G401 (cell line): ENCODE measurements around the gene DNAAF1. TPM values are rescaled to one million over a fixed set of nuclear protein-coding genes. Genes with fewer than 3 reads are reported as not detected.
"Not testable (repeated sequence)": the region's sequence is repeated elsewhere in the genome, so short reads cannot be mapped to it uniquely, and the experiment has no call there.

Experiments
- DNase-seq: peaks from one replicate; pipeline ENCODE4 v3.0.0-alpha.2; 2015; ENCODE audit warnings: low spot score
- in situ Hi-C: cut with HindIII; loops from 2 replicates; pipeline ENCODE4 v1.10.0; 2016; ENCODE audit warnings: low sequenced_read_pairs, mixed read lengths
- total RNA-seq: library from RNA; depleted of rRNA; stranded (reverse); fragments of >200 nt; shearing (Covaris generic); gene quantifications from 2 replicates; pipeline ENCODE4 v1.2.3, GENCODE V29; 2014

DNAAF1 gene
- total RNA-seq, 1 experiment from 2014 or later = not detected

DNA sequence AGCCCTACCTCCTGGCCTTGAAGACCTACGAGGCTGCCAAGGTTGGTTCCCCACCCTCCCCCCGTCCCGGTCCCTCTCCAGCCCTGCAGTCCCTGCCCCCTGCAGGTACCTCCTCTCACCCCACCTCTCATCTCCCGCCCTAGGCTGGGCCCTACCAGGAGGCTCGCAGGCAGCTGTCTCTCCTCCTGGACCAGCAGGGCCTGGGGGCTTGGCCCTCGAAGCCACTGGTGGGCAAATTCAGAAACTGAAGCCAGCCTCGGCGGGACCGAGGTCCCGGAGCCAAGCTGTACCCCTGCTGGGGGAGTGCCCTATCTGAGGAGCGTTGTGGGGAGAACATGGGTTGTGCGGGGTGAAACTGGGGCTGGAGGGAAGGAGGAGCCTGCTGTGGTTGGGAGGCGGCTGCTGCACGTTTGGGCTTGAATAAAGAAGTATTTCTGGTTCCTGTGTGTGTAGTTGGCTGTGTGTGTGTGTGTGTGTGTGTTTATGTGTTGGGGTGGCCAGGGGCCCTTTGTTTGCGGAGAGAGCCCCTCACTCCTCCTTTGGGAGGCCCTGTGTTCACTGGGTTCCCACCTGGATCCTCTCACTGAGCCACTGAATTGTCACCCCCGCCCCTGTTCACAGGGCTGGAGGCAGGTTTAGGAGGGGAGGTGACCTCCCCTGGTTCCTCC lies 51.8 kb downstream of the DNAAF1 start:
- DNase-seq = no peak
- in situ Hi-C loops = no loop called here

DNA sequence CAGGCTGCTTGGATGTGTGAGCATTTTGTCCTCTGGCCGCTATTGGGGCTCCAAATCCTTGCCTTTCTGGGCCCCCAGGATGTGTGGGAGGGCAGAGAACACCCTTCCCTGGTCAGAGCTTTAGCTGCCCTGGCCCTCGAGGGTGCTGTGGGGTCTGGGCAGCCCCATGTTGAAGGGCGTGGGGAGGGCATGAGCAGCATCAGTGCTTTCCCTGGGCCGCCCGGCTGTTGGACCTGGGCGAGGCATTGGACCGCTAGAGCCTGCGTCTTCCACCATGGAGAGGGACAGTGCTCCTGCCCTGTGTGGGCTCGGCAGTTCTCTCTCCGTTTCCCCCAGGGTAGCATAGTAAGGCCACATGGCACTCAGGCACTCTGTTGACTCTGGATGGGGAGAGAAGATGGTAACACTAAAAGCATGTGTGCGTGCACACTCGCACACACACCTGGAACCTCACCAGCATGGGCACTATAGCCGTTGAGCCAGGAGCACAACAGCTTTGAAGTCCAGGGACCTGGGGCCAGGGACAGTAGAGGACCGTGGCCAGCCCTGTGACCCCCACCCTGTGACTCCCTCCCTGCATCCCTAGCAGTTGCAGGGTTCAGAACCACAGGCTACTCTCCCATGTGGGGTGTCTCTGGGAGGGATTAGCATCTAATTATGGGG lies 52.5 kb downstream of the DNAAF1 start:
- DNase-seq = no peak
- in situ Hi-C loops = no loop called here

DNA sequence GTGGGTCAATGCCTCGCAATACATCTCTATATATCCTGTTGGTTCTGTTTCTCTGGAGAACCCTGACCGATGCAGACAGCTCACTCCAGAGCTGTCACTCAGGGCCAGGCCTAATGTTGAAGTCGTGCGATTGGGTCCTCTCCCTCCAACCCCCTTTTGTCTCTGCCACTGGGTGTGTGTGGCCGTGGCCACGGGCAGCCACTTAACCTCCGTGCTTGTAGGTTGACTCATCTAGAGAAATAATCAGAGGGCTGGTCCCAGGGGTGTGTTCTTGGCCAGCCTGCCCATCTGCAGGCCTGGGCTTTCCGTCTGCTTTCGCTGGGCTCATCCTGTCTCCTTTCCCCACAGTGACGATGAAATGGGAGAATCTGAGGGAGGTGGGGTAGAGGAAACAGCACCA lies 53.3 kb downstream of the DNAAF1 start:
- in situ Hi-C loops = no loop called here

DNA sequence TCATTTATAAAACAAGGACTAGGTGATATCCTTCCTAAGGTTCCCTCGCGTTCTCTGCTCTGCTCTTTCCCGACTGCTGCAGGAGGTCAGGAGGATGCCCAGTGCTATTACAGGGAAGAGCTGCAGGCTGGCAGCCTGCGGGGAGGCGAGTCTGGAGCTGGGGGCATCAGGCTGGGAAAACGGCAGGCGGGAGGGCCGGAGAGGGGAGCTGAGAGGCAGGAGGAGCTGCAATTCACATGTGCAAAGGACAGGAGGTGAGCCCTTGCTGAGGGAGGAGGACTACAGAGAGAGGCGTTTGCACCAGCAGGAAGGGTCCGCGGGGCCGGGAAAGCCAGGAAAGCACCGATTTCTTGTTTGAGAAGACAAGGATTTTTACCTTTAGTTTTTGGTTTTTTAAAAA lies 54.0 kb downstream of the DNAAF1 start:
- no peak for DNase-seq
- in situ Hi-C loops = no loop called here

More for the DNA sequence above, 53.3 kb downstream of the DNAAF1 start:
- no peak for DNase-seq

DNA sequence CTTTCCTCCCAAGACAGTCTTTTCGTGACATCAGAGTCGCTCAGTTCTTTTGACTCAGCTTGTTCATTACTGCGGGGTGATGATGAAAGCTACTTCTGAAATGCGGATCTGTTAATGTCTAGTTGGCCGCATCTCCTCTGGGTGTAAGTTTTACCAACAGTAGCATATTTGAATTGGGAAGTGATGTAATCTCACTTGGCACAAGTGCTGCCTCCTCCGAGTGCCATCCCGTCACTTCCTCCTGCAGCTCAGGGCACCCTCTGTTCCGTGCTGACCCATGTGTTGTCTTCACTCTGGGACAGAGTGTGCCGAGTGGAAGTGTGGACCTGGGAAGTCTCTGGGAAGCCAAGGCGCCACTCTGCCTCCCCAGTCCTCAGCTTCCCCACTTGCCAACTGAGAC lies 54.8 kb downstream of the DNAAF1 start:
- in situ Hi-C loops = no loop called here

DNA sequence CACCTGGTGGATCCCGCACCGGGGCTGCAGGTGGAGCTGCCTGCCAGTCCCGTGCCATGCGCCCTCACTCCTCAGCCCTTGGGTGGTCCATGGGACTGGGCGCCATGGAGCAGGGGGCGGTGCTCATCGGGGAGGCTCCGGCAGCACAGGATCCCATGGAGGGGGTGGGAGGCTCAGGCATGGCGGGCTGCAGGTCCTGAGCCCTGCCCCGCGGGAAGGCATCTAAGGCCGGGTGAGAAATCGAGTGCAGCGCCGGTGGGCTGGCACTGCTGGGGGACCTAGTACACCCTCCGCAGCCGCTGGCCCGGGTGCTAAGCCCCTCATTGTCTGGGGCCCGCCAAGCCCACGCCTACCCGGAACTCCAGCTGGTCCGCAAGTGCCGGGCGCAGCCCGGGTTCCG lies 59.4 kb downstream of the DNAAF1 start:
- in situ Hi-C loops = not testable (repeated sequence)

More for the DNA sequence above, 54.8 kb downstream of the DNAAF1 start:
- no peak for DNase-seq

DNA sequence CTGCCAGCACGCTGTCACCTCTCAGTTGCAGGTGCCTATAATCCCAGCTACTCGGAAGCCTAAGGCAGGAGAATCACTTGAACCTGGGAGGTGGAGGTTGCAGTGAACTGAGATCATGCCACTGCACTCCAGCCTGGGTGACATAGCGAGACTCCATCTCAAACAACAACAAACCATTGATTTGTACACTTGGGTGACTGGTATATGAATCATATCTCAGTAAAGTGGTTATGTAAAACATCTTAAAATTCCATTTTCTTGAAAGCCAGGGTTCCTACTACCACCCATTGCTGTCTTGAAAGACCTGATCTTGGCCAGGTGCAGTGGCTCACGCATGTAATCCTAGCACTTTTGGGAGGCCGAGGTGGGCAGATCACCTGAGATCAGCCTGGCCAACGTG lies 60.0 kb downstream of the DNAAF1 start:
- DNase-seq, in situ Hi-C loops: not testable (repeated sequence)

More for the DNA sequence above, 59.4 kb downstream of the DNAAF1 start:
- not testable (repeated sequence) for DNase-seq

DNA sequence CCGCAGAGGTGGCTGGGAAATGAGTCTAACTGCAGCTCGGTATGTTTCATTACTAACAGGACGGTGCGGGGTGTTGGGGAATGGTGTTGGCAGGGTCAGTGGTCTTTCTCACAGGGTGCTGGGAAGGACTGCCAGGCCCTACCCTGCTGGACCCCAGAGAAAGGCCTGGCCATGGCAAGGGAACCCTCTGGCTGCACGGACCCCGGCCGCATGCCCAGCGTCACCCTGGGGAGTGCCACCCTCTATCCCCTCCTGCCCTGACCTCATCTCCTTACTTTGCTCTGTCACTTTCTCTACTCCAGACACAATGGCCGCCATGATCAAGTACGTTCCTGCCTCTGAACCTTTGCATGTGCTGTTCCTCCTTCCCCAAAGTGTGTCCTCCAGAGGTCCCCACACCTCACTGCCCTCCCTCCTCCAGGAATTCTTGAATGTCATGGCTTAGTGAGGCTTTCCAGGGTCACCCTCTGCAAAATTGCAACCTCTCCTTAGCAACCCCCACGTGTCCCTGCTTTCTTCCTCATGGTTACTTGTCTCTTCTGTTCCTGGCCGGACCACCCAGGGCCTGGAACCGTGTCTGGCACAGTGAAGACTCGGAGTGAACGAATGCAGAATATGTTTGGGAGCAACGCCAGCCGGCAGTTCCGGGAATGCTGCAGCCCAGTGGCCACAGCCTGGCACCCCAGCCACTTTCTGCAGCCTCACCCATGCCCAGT lies 61.0 kb downstream of the DNAAF1 start:
- in situ Hi-C loops = no loop called here
- DNase-seq = no peak

DNA sequence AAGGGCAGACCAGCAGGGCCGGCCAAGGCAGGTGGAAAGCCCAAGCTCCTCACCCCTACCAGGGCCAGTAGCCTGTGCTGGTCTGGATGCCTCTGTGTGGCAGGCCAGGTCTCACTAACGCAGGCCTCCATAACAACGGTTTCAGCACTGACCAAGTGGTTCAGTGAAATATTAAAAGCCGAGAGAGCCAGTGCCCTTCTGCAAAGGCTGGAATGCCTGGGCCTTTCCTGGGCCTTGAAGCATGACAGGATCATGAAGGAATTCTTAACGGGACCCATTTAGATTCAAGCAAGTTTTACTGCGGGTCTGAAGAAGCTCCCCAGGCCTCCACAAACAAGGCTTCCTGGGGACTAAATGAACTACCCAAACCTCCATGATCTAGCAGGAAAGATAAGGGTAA lies 62.1 kb downstream of the DNAAF1 start:
- in situ Hi-C loops = no loop called here

DNA sequence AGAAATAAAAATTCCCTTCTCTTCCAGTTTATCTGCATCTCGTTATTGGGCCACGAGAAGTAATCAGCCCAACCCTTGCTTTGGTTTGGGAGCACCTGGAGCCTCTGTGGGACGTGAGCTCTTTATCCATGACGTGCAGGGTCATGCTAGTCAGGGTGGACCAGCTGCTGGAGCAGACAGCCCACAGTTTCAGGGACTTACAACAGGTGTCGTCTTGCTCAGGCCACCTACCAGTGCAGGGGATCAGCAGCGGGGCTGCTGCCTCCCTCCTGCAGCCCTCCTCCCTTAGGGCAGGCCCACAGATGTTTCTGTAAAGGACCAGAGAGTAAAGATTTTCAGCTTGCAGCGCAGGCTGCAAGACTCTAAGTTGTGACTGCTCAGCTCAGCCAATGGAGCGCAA lies 62.8 kb downstream of the DNAAF1 start:
- in situ Hi-C loops = no loop called here

More for the DNA sequence above, 62.1 kb downstream of the DNAAF1 start:
- no peak for DNase-seq

DNA sequence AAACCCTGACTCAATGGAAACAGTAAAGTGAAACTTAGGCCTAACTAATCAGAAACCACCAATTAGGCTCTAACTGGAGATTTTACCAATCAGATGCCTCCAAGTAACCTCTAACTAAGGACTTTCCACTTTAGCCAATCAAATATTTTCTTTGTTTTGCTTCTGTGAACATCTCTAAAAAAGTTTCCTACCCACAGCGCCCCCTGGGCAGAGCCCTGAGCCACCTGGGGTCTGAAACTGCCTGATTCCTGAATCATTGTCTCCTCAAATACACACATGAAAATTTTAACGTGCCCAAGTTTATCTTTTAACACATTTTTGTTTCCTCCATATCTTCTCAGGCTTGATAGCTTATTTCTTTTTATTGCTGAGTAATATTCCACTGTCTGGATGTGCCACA lies 64.9 kb downstream of the DNAAF1 start:
- no peak for DNase-seq
- in situ Hi-C loops = no loop called here

More for the DNA sequence above, 62.8 kb downstream of the DNAAF1 start:
- no peak for DNase-seq

DNA sequence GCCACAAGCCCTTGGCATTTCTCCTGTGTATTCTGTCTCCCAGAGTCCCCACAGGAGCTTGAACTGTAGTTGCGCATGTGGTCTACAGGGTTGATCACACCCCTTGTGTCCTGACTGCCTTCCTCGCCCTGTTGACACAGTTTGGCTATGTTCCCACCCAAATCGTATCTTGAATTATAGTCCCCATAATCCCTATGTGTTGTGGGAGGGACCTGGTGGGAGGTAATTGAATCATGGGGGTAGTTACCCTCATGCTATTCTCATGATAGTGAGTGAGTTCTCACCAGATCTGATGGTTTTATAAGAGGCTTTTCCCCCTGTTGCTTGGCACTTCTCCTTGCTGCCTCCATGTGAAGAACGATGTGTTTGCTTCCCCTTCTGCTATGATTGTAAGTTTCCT lies 67.0 kb downstream of the DNAAF1 start:
- in situ Hi-C loops = no loop called here
- DNase-seq = no peak

DNA sequence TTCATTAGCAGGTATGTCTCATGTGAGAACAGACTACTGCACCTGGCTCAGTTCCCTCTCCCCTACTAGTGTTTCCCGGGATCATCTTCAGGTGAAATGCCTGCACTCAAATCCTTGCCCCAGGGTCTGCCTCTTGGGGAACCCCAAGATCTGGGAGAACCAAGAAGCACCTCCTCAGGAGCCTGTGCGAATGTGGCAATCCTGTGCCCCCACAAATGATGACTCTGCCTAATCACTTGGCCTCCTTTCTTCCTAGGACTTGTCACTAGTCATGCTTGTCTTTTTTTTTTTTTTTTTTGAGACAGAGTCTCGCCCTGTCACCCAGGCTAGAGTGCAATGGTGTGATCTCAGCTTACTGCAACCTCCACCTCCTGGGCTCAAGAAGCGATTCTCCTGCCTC lies 67.5 kb downstream of the DNAAF1 start:
- no peak for DNase-seq
- in situ Hi-C loops = no loop called here

DNA sequence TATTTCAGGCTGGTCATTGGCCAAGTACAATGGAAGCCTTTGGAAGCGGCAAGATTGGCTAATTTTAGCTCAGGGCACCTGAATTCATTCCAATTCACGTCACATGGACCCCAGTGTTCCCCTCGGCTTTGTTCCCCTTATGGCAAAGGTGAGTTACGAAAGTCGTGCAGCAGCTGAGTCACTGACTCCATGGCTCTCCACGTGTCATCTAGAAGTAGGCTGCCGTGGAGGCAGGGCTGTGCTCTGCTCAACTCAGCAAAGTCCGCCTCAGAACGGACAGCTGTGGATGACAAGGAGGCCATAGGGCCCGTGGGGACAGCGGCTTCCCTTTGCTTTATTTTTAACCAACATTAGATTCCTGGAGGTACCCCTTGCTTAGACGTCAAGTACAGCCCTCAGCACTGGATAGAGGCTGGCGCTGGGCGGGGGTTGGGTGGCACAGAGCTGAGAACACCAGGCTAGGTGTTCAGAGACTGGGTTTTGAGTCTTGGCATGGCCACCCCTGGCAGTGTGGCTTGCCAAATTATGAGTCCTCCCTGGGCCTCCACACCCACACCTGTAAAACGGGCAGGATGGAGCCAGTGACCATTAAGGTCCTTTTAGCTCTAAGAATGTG lies 69.5 kb downstream of the DNAAF1 start:
- in situ Hi-C loops = no loop called here
- no peak for DNase-seq

DNA sequence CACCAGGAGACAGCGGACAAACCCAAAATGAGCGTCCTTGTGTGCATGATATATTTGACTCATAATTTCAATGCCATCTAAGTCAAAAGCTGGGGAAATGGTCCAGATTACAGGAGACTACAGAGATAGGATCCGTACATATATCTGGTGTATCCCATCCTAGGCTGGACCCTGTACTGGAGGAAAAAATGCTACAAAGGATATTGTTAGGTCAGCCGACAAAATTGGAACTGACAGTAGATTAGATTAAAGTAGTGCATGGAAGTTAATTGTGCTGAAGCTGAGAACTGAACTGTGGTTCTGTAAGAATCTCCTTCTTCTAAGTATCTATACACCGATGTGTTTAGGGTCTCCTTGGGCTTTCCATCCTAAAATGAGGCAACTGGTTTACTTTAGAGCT lies 70.4 kb downstream of the DNAAF1 start:
- in situ Hi-C loops = no loop called here
- DNase-seq = no peak

DNA sequence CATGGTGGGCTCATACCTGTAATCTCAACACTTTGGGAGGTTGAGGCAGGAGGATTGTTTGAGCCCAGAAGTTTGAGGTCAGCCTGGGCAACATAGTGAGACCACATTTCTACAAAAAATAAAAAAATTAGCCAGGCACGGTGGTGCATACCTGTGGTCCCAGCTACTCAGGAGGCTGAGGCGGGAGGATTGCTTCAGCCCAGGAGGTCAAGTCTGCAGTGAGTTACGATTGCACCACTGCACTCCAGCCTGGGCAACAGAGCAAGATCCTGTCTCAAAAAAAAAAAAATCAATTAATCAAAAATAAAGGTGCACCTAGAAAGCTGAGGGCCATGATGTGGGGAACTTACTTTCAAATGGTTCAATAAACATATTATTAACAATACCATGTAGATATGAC lies 71.0 kb downstream of the DNAAF1 start:
- in situ Hi-C loops, DNase-seq: not testable (repeated sequence)

DNA sequence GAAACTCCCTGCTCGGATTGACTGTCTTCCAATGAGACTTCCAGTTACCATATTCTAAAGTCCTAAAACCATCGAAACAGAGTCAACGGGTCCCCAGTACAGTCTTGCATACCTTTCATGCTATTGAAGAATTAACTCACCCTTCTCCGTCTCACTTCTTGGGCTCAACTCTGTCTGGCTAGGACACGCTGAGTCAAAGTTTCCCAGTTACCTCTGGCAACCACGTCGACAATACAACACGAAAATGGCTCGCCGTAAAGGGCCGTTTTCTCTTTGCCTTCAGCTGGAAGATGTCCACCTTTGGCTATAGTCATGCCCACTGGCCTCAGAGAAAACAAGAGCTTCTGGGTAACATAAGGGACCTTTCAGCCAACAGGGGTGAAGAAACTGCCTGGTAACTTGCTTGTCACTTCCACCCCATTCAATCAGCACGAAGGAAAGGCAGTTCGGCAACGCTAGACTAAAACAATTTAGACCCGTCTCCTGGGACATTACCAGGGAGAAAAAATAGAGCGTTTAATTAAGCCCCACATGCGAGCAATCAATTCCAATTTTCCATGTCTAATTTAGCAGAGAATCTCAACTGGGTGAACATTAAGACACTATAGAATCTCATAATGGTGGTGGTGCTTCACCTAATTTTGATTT lies 73.2 kb downstream of the DNAAF1 start:
- in situ Hi-C loops = no loop called here
- no peak for DNase-seq

DNA sequence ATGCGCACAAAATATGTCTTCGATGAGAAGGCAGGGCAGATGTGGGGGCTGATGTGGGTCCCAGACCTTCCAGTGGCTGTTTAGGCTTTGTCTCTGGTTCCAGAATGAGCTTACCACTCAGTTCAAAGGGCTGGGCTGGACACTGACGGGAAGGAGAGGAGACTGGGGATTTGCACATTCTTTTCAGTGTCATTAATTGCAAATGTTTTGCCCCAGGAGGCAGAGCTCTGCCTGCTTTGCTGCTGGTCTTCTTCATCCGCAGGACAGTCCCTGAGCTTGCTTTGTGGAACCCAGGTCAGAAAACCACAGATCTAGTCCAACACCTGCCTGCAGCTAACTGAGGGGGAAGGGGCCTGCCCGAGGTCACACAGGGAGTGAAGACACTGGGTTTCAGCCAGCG lies 73.8 kb downstream of the DNAAF1 start:
- in situ Hi-C loops = no loop called here
- DNase-seq = no peak

DNA sequence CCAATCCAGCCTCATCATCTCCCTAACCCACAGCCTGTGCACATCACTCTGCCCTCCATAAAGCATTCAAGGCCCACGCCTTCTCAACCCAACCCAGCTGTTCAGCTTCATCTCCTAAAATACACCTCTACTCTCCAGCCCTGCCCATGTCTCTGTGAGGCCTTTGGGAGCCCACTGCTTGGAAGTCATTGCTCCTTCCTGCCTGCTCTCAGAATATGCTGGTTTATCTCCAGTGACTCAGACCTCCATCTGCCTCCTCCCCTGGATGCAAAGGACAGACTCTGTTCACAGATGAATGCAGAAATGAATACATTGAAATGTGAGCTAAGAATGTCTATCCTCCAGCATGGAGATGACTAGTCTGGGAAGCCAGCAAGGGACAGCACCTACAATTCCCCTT lies 75.7 kb downstream of the DNAAF1 start:
- in situ Hi-C loops = no loop called here

More for the DNA sequence above, 75.7 kb downstream of the DNAAF1 start:
- no peak for DNase-seq
